ENCODE data around the gene DNAH14.

GRCh38 chr1:225406976-225407725 lies 477.7 kb downstream of the DNAH14 start:
- TF ChIP-seq ELK1 (IDR thresholded peaks at IDR 0.05; ENCODE audit: borderline replicate concordance, low read depth, low read length) (no peak), POLR2A (IDR thresholded peaks at IDR 0.05; ENCODE audit: low read depth, low read length) (no peak), SMC3 (IDR thresholded peaks at IDR 0.05; ENCODE audit: low read depth, low read length) (no peak), MAZ (IDR thresholded peaks at IDR 0.05; ENCODE audit: borderline replicate concordance, low read depth, low read length) (no peak)
- TF ChIP-seq, protein P1, sequence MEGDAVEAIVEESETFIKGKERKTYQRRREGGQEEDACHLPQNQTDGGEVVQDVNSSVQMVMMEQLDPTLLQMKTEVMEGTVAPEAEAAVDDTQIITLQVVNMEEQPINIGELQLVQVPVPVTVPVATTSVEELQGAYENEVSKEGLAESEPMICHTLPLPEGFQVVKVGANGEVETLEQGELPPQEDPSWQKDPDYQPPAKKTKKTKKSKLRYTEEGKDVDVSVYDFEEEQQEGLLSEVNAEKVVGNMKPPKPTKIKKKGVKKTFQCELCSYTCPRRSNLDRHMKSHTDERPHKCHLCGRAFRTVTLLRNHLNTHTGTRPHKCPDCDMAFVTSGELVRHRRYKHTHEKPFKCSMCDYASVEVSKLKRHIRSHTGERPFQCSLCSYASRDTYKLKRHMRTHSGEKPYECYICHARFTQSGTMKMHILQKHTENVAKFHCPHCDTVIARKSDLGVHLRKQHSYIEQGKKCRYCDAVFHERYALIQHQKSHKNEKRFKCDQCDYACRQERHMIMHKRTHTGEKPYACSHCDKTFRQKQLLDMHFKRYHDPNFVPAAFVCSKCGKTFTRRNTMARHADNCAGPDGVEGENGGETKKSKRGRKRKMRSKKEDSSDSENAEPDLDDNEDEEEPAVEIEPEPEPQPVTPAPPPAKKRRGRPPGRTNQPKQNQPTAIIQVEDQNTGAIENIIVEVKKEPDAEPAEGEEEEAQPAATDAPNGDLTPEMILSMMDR (conservative IDR thresholded peaks at IDR 0.05; ENCODE audit: low read depth, low read length), result no peak

All from IMR-90 (cell line).